Heart right ventricle (tissue), 16 donors: ENCODE results near the gene PCCA. TPM values are rescaled to one million over a fixed set of nuclear protein-coding genes. Genes with fewer than 3 reads are reported as not detected.

Source experiments
- ATAC-seq, 8 donors: fragments of 200-7000 bp; cut with Tn5 transposase; one replicate each; pipeline ENCODE4 v1.9.1; 2020; ENCODE audit warnings: mild to moderate bottlenecking in 8 of 8, moderate library complexity in 8 of 8, moderate number of reproducible peaks in 1 of 8
- DNase-seq, 2 donors: peaks; one replicate each; pipeline ENCODE4 v3.0.0-alpha.2; 2020
- H3K27ac ChIP-seq, 10 donors: fragments of 200-600 bp; sonication (generic) in 2 of 10; one replicate each; pipeline versions ENCODE4 v1.5.0 to v1.8.0; 2020 to 2022; ENCODE audit warnings: mild to moderate bottlenecking in 3 of 10
- H3K27me3 ChIP-seq, 7 donors: fragments of 200-600 bp; one replicate each; pipeline ENCODE4 v1.8.0; 2021 to 2022; ENCODE audit warnings: mild to moderate bottlenecking in 2 of 7
- H3K36me3 ChIP-seq, 9 donors: fragments of 200-600 bp; sonication (generic) in 1 of 9; one replicate each; pipeline versions ENCODE4 v1.5.0 to v1.8.0; 2020 to 2022; ENCODE audit warnings: mild to moderate bottlenecking in 2 of 9
- H3K4me1 ChIP-seq, 9 donors: fragments of 200-600 bp; sonication (generic) in 1 of 9; one replicate each; pipeline versions ENCODE4 v1.5.0 to v1.8.0; 2020 to 2022; ENCODE audit warnings: mild to moderate bottlenecking in 4 of 9
- H3K4me3 ChIP-seq, 10 donors: fragments of 200-600 bp; sonication (generic) in 2 of 10; one replicate each; pipeline versions ENCODE4 v1.5.0 to v1.8.0; 2020 to 2022; ENCODE audit warnings: mild to moderate bottlenecking in 7 of 10, moderate library complexity in 2 of 10
- H3K9me3 ChIP-seq, 11 donors: fragments of 200-600 bp in 10 of 11; sonication (generic) in 2 of 11; one replicate each; pipeline versions ENCODE4 v1.5.0 to v1.8.0; 2013 to 2022; ENCODE audit warnings: mild to moderate bottlenecking in 2 of 11, control low read depth in 1 of 11, moderate library complexity in 1 of 11
- WGBS, 2 donors: extraction: QIAGEN DNeasy Blood & Tissue Kit; methylation state at CpG; one replicate each; pipeline ENCODE4 v1.1.7; 2013; ENCODE audit warnings: inconsistent platforms in 1 of 2; 5-methylcytosine and 5-hydroxymethylcytosine counted together
- intact Hi-C, 10 donors: fragments of 100-400 bp; cut with DNase I; formaldehyde crosslinking; loops; one replicate each; pipeline versions ENCODE4 v1.11.1 to v1.14.2; 2022
- polyA plus RNA-seq, 2 donors: library from polyadenylated mRNA; stranded (reverse); fragments of 200-250 nt; gene quantifications; one replicate each; pipeline ENCODE4 v1.2.3, GENCODE V29; 2013
- total RNA-seq, 10 donors: library from RNA; stranded (reverse); fragmentation: NEBNext Ultra II Directional in 3 of 10; extraction: Animal tissue kit (Norgen Biotek cat#: 25700) in 3 of 10; gene quantifications; one replicate each; pipeline versions ENCODE4 v1.2.1 to v1.2.4, GENCODE V29; 2021 to 2023
- TF ChIP-seq, protein P1 (sequence below), 9 donors: fragments of 200-600 bp; sonication (generic) in 2 of 9; IDR thresholded peaks; one replicate each; pipeline versions ENCODE4 v1.5.0 to v1.8.0; 2021 to 2022; ENCODE audit warnings: antibody characterized with exemption in 9 of 9, mild to moderate bottlenecking in 5 of 9, moderate library complexity in 1 of 9
- donor health status: Arrhythmogenic right ventricular cardiomyopathy.
- donor health status: ischemic (EF 13 %, LVEDD 7.1; RV severe dilation, severe dysfunction).
- donor health status: healthy with polysubstance abuse.
- donor health status: DM: no; HTN: yes; CAD: no.
- donor health status: DM: no; HTN: no; CAD: no.
- donor health status: ischemic (EF 25% LVEDD 6.9; RV normal size, moderate dysfunction).
- donor health status: ischemic (EF 25% LVEDD 5.7; RV mildly dilated, moderate dysfunction).
- donor health status: healthy.
- donor health status: DM: yes; HTN: yes; CAD: no.
- donor health status: Ischemic cardiomyopathy.
- donor health status: ischemic (EF 35%, LVEDD 5.7; RV mildly dilated, moderate dysfunction).
- donor health status: nonischemic (EF 11% LVEDD 7.7; RV severe dilation, severe dysfunction).
- donor health status: DM: yes; HTN: yes; CAD: no.
- donor health status: PGD.
- donor health status: ischemic (EF 29% LVEDD 5.4; RV normal size, mild dysfunction).
- donor health status: nonischemic (EF 23%, LVEDD 6.1; RV moderate dilation, normal function).

Gene PCCA
- total and polyA plus RNA-seq, 12 donors = 21.2 to 71.9 (median 60.7) TPM

DNA sequence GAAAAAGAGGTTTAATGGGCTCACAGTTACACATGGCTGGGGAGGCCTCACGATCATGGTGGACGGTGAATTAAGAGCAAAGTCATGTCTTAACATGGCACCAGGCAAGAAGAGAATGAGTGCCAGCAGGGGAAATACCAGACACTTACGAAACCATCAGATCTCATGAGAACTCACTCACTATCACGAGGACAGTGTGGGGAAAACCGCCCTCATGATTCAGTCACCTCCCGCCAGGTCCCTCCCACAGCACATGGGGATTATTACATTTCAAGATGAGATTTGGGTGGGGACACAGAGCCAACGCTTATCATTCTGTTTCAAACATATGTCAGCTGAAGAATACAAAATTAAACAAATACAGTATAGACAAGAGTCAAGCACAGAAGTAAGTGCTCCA lies 165.1 kb downstream of the PCCA start:
- TF ChIP-seq, protein P1, sequence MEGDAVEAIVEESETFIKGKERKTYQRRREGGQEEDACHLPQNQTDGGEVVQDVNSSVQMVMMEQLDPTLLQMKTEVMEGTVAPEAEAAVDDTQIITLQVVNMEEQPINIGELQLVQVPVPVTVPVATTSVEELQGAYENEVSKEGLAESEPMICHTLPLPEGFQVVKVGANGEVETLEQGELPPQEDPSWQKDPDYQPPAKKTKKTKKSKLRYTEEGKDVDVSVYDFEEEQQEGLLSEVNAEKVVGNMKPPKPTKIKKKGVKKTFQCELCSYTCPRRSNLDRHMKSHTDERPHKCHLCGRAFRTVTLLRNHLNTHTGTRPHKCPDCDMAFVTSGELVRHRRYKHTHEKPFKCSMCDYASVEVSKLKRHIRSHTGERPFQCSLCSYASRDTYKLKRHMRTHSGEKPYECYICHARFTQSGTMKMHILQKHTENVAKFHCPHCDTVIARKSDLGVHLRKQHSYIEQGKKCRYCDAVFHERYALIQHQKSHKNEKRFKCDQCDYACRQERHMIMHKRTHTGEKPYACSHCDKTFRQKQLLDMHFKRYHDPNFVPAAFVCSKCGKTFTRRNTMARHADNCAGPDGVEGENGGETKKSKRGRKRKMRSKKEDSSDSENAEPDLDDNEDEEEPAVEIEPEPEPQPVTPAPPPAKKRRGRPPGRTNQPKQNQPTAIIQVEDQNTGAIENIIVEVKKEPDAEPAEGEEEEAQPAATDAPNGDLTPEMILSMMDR (IDR thresholded peaks at IDR 0.05) = no peak
- Histone ChIP-seq H3K27me3 (no peaks in the 10 kb centered on the region), H3K9me3 (peaks cover 0 to 6% (median 0%) of the 10 kb centered on the region in 11 donors), H3K36me3 (no peaks in the 10 kb centered on the region), H3K27ac (no peak overlapping the region), H3K4me3 (no peak overlapping the region), H3K4me1 (no peaks in the 10 kb centered on the region)
- DNase-seq = no peak
- no peak for ATAC-seq
- WGBS, 2 donors = 86% methylated on average over 7 of the region's 7 CpGs
- intact Hi-C loops = no loop called here

DNA sequence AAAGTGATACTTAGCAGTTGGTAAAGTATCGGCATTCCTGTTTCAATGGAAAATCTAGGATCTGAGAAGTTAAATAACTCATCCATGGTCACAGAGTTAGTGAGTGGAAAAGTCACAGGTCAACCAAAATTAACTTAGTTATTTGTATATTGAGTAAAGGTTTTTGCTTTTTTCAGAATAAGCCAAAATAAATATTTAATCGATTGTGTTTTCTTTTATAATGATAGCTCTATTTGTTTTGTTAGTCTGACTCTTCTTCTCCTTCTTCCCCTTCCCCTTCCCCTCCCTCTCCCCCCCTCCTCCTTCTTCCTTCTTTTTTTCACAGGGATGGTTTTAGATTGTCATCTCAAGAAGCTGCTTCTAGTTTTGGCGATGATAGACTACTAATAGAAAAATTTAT lies 173.5 kb downstream of the PCCA start:
- ATAC-seq (no peak), DNase-seq (no peak)
- peaks cover 0 to 3% (median 0%) of the 10 kb centered on the region in 9 donors for H3K36me3 ChIP-seq
- TF ChIP-seq, protein P1 (IDR thresholded peaks at IDR 0.05) = no peak
- intact Hi-C loops = no loop called here
- H3K4me3 ChIP-seq = no peak overlapping the region
- WGBS, 2 donors = 93 to 96% methylated on average over 3 of the region's 3 CpGs
- H3K9me3 ChIP-seq = no peaks in the 10 kb centered on the region
- H3K27me3 ChIP-seq = no peaks in the 10 kb centered on the region
- no peaks in the 10 kb centered on the region for H3K4me1 ChIP-seq
- H3K27ac ChIP-seq = no peak overlapping the region

DNA sequence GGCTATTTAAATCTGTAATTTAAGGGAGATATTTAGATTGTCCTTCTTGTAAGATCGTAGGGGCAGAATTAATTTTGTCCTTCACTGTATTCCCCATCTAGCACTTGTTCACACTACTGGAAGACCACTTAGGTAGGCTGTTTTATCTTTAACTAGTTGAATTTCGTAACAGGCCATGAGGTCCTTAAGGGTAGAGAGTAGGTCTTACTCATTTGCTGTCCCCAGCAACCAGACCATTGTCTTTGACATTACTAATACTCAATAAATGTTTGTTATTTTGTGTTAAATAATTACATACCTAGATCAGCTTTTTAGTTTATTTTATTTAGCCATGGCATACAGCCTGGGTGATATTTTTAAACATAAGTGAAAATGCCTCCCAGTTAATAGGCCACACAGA lies 177.1 kb downstream of the PCCA start:
- H3K27ac ChIP-seq = no peak overlapping the region
- H3K4me3 ChIP-seq = no peak overlapping the region
- H3K27me3 ChIP-seq = no peaks in the 10 kb centered on the region

DNA sequence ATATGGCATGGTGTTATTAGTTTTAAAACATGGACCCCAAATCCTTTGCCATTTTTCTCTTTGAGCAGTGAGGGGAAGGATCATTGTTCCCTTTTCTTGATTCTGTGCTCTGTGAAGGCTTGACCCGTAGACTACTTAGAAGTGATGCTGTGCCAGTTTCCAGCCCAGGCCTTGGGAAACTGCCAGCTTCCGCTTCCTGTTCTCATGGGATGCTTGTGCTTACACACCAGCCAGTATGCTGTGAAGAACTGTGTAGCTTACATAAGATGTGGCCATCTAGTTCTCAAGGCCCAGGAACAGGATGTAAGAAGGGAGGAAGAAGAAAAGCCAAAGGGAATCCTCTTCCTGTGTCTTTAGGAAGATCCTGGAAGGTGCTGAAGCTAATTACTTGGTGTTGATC lies 180.9 kb downstream of the PCCA start:
- H3K36me3 ChIP-seq = peaks cover 0 to 20% (median 4%) of the 10 kb centered on the region in 9 donors
- H3K4me1 ChIP-seq = peaks cover 0 to 8% (median 6%) of the 10 kb centered on the region in 9 donors
- H3K27me3 ChIP-seq = no peaks in the 10 kb centered on the region
- H3K9me3 ChIP-seq = no peaks in the 10 kb centered on the region
- ATAC-seq = peak; percentile 78 to 93 (median 88)
- no peak overlapping the region for H3K4me3 ChIP-seq
- TF ChIP-seq, protein P1 (IDR thresholded peaks at IDR 0.05) = no peak
- H3K27ac ChIP-seq = peak overlapping the region in 4 of 10 donors; percentile 9 to 38 (median 32)
- peak; percentile 67 to 79 for DNase-seq
- 20 to 29% methylated on average over 2 of the region's 2 CpGs for WGBS, 2 donors
- intact Hi-C loops = no loop called here

More for the DNA sequence above, 177.1 kb downstream of the PCCA start:
- TF ChIP-seq, protein P1 (IDR thresholded peaks at IDR 0.05) = no peak
- intact Hi-C loops = no loop called here
- no peak for DNase-seq
- Histone ChIP-seq H3K9me3 (no peaks in the 10 kb centered on the region), H3K4me1 (peaks cover 0 to 8% (median 6%) of the 10 kb centered on the region in 9 donors), H3K36me3 (peaks cover 0 to 10% (median 4%) of the 10 kb centered on the region in 9 donors)
- no peak for ATAC-seq
- WGBS, 2 donors = 95 to 98% methylated on average over 2 of the region's 2 CpGs
